Measurements from ENCODE around the gene NPAS1.
A peak's percentile ranks its signal among the peaks of the same experiment; 100 is the strongest.

Gene NPAS1, protein sequence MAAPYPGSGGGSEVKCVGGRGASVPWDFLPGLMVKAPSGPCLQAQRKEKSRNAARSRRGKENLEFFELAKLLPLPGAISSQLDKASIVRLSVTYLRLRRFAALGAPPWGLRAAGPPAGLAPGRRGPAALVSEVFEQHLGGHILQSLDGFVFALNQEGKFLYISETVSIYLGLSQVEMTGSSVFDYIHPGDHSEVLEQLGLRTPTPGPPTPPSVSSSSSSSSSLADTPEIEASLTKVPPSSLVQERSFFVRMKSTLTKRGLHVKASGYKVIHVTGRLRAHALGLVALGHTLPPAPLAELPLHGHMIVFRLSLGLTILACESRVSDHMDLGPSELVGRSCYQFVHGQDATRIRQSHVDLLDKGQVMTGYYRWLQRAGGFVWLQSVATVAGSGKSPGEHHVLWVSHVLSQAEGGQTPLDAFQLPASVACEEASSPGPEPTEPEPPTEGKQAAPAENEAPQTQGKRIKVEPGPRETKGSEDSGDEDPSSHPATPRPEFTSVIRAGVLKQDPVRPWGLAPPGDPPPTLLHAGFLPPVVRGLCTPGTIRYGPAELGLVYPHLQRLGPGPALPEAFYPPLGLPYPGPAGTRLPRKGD

DNA sequence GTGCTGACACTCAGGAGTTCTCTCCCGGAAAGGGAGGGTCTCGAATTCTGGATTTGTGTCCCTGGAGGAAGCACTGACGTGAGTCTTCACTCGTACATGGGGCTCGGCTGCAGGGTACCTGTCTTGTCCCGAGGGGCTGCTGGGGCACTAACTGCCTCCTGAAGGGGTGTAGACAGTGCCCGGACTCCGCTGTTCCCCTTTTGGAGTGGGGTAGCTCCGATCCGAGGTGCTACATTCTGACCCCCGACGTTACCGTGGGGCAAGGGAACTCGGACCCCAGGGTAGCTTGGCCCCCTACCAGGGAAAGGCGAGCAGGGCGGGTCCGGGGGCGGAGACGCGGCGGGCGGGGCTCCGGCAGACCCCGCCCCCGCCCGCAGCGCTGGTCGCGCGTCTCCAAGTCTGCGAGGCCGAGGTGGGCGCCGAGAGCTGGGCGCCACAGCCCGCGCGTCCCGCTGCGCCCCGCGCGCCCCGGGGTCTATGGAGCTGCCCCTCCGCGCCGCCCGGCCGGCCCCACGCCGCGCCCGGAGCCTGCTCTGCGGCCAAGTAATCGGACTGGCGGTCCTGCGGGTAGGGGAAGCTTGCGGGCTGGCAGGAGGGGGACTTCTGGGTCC lies at the start of gene NPAS1:
NPAS1 (plus strand) TSS at position 407 of the 611 bp plus-strand sequence. CDS start 1,211 bp downstream, outside the sequence.
- TF ChIP-seq CTCF (IDR thresholded peaks at IDR 0.05; ENCODE audit: low read length, missing control alignments): no peak
- no peak for DNase-seq (ENCODE audit: low read depth)
- H3K4me3 ChIP-seq (replicated peaks; ENCODE audit: low read depth, low read length): peak within 1 kb of the TSS; percentile 40

- DNase-seq (ENCODE audit: low read depth): no peak
- H3K4me3 ChIP-seq (replicated peaks; ENCODE audit: low read depth, low read length): no peak overlapping the region
- TF ChIP-seq CTCF (IDR thresholded peaks at IDR 0.05; ENCODE audit: low read length, missing control alignments): no peak
These were observed 48.8 kb upstream of the NPAS1 start for GRCh38 chr19:46970815-46971214.

DNA sequence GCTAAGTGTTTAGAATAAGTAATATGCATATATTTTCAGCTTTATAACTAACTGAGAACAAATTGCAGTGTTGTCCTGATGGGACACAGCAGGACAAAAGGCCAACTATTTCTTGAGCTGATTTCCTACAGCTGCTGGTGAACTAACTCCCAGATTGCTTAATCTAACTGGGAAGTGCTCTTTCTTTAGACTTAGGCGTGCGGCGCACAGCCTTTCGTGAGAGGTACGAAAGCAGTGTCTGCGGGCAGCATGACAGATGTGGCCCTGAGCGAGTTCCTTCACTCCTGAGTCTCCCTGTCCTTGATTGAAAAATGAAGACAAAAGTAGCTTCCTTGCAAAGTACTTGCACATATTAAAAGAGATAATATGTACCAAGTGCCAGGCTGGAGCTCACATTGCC lies 47.3 kb upstream of the NPAS1 start:
- DNase-seq (ENCODE audit: low read depth): peak; percentile 74
- no peak overlapping the region for H3K4me3 ChIP-seq (replicated peaks; ENCODE audit: low read depth, low read length)
- TF ChIP-seq CTCF (IDR thresholded peaks at IDR 0.05; ENCODE audit: low read length, missing control alignments): no peak

DNA sequence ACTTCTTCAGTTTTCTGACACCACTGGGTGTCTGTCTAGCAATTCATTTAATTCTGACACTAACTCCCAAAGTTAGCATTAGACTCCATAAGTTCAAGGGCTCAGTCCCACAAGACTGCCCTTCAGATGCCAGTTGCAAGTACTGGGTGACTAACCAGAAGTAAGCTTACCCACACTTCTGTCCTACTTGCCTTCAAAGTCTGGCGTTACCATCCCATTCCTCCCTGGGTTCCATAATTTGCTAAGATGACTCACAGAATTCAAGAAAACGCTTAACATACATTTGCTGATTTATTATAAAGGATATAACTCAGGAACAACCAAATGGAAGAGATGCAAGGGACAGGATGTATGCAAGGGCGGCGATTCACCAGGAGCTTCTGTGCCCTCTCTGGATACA lies 45.5 kb upstream of the NPAS1 start:
- no peak overlapping the region for H3K4me3 ChIP-seq (replicated peaks; ENCODE audit: low read depth, low read length)
- DNase-seq (ENCODE audit: low read depth): no peak

DNA sequence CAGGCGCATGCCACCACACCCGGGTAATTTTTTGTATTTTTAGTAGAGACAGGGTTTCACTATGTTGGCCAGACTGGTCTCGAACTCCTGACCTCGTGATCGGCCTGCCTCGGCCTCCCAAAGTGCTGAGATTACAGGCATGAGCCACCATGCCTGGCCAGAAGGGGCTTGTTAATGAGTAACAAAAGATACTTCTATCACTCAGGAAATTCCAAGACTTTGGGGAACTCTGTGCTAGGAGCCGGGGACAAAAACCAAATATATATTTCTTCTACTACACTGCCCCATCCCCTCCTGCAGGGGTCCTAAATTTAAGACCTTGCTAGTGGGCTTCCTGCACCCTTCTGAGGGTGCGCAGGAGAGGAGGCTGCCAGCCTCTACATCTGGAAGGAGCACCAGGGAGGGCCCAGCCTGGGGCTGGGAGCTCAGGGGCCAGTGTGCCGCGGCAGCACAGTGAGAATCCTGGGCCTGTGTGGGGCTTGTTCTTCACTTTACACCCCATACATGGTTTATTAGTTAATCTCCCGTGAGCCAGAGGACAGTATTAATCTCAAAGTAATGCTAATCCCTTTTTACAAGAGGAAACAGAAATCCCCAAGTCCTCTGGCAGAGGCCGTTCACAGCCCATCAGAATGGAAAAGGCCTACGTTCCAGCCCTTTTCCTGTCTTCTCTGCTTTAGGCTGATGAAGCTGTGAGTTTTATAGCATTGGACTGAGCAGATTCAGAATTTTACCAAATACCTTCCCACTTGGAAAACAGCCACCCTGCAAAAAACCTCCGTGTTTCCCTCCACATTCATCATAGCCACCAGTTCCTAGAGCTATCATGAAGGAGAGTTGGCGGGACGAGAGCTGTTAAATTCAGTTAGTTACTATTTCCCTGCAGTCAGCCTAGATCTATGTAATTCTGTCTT lies 44.4 kb upstream of the NPAS1 start:
- DNase-seq (ENCODE audit: low read depth): no peak
- no peak for TF ChIP-seq CTCF (IDR thresholded peaks at IDR 0.05; ENCODE audit: low read length, missing control alignments)
- H3K4me3 ChIP-seq (replicated peaks; ENCODE audit: low read depth, low read length): no peak overlapping the region

More for the DNA sequence above, 45.5 kb upstream of the NPAS1 start:
- no peak for TF ChIP-seq CTCF (IDR thresholded peaks at IDR 0.05; ENCODE audit: low read length, missing control alignments)

DNA sequence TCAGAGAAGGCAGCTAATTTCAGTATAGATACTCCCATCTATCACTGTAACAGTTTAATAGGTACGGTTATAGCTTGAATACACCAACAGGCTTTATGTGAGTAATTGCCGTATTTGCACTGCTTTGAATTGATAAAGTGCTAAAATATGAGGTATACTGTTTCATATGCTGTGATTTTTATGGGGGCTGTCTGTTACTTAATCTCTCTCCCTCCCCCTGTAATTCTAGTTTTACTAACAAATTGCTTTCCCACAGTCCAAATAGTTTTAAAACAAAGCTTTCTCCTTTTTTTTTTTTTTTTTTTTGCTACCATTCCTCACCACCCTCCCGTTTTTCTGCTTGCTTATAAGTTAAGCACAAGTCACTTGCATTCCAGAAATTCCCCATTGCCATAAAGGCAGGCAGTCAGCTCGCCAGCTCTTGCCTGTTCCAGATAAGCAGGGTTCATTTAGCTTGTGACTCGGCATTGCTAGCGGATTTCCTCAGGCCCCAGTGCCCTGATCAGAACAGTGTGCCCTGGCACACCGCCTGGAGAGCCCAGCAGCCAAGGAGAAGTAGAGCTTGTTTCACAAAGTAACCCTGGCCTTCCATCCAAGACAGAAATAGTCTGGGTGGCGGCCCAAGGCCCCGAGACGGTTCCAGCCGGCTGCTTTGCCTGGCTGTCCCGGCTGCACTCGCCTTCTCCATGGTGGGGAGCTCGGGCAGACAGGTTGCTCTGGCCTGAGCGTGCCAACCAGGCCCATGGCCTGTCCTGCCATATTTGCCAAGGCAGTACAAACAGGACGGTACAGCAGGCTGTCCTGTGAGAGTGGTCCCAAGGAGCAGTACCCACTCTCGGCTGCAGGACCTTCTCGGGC lies 43.5 kb upstream of the NPAS1 start:
- DNase-seq (ENCODE audit: low read depth): peak; percentile 99
- no peak for TF ChIP-seq CTCF (IDR thresholded peaks at IDR 0.05; ENCODE audit: low read length, missing control alignments)
- H3K4me3 ChIP-seq (replicated peaks; ENCODE audit: low read depth, low read length): no peak overlapping the region

All from fibroblast of pulmonary artery (primary cell).